Panc1 (cell line): Measurements from ENCODE around the gene TESK2.

Source experiments
- CTCF ChIP-seq: fragments of 450-650 bp; IDR thresholded peaks from 2 replicates; pipeline ENCODE4 v1.5.1; 2017; ENCODE audit warnings: mild to moderate bottlenecking
- POLR2AphosphoS5 ChIP-seq: IDR thresholded peaks from 2 replicates; pipeline ENCODE4 v1.6.1; 2012; ENCODE audit warnings: mild to moderate bottlenecking, low read depth, low read length, moderate library complexity
- REST ChIP-seq, 2 experiments: IDR thresholded peaks; 2 replicates each; pipeline ENCODE4 v1.6.1; 2011 to 2012; ENCODE audit warnings: low read depth in 2 of 2, control low read depth in 1 of 2, low read length in 1 of 2, mild to moderate bottlenecking in 1 of 2, moderate library complexity in 1 of 2; ENCODE audit not compliant: insufficient read depth in 1 of 2
- SIN3A ChIP-seq: IDR thresholded peaks from 2 replicates; pipeline ENCODE4 v1.6.1; 2012; ENCODE audit warnings: low read depth, mild to moderate bottlenecking, low read length, moderate library complexity, borderline replicate concordance; ENCODE audit not compliant: insufficient read depth
- TCF7L2 ChIP-seq: IDR thresholded peaks from 2 replicates; pipeline ENCODE4 v1.6.1; 2011; ENCODE audit warnings: mild to moderate bottlenecking, low read depth, low read length, inconsistent platforms

GRCh38 chr1:45378184-45378583, 112.8 kb downstream of the TESK2 start:
- no peak for TF ChIP-seq CTCF
- TF ChIP-seq TCF7L2: no peak
- TF ChIP-seq REST (IDR thresholded peaks at IDR 0.05; ENCODE audit: insufficient read depth in 1 of 2, low read depth in 2 of 2, low read length in 1 of 2): no peak
- no peak for TF ChIP-seq POLR2AphosphoS5
- no peak for TF ChIP-seq SIN3A
